ENCODE data around the gene CHST3. TPM values are rescaled to one million over a fixed set of nuclear protein-coding genes. Genes with fewer than 3 reads are reported as not detected.

Gene CHST3
- total and polyA plus RNA-seq, 10 of the 15 experiments (the other 5 are each of a cell fraction or from before 2014, with no cell fraction given): 0.03 to 0.50 (median 0.05) TPM; not detected in 2

DNA sequence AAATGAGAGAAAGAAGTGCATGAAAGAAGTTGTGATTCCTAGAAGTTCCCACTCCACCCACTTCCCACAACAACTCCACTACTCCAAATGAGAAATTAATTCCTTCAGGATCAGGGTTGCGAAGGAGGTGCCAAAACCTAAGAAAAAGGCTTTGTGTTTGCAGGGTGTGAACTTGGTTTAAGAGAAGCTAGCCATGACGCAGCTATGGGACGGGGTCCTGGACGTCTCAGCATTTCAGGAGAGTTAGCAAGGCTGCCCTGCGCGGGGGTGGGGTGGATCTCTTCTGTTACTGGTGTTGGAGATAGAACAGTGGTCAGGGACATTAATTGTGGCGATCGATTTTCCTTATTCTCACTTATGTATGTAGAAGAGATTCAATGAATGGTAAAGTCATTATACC is 61.2 kb downstream of the CHST3 start:
- Histone ChIP-seq H3K36me3 (ENCODE audit: control insufficient read depth in 2 of 2, insufficient read depth in 2 of 2, low read length in 1 of 2) (no peaks in the 10 kb centered on the region), H3K9ac (ENCODE audit: control insufficient read depth, insufficient read depth, low read length) (no peak overlapping the region), H3K79me2 (ENCODE audit: control insufficient read depth, insufficient read depth, low read length) (no peaks in the 10 kb centered on the region), H3K4me1 (ENCODE audit: control insufficient read depth, insufficient read depth, low read length) (no peaks in the 10 kb centered on the region), H4K20me1 (ENCODE audit: control insufficient read depth, insufficient read depth) (no peaks in the 10 kb centered on the region), H3K4me3 (no peak overlapping the region), H3K27me3 (replicated peaks in 1 of 2; ENCODE audit: control insufficient read depth in 2 of 2, insufficient read depth in 2 of 2, low read length in 1 of 2) (peaks cover 0 to 4% of the 10 kb centered on the region in 2 experiments; a peak in 1 of 4 replicates), H3K4me2 (ENCODE audit: control insufficient read depth, insufficient read depth) (no peak overlapping the region), H3K27ac (ENCODE audit: control insufficient read depth, insufficient read depth) (no peak overlapping the region), H3K9me3 (replicated peaks; ENCODE audit: control insufficient read depth, insufficient read depth, low read length) (no peaks in the 10 kb centered on the region), H2AFZ (ENCODE audit: control insufficient read depth, low read depth, low read length) (no peak overlapping the region)
- POLR2A ChIA-PET: no interaction called here
- ATAC-seq: no peak
- TF ChIP-seq HDAC2 (IDR thresholded peaks at IDR 0.05): no peak
- TF ChIP-seq WRNIP1 (IDR thresholded peaks at IDR 0.05; ENCODE audit: borderline replicate concordance, low read depth, low read length): no peak
- TF ChIP-seq, protein P1, sequence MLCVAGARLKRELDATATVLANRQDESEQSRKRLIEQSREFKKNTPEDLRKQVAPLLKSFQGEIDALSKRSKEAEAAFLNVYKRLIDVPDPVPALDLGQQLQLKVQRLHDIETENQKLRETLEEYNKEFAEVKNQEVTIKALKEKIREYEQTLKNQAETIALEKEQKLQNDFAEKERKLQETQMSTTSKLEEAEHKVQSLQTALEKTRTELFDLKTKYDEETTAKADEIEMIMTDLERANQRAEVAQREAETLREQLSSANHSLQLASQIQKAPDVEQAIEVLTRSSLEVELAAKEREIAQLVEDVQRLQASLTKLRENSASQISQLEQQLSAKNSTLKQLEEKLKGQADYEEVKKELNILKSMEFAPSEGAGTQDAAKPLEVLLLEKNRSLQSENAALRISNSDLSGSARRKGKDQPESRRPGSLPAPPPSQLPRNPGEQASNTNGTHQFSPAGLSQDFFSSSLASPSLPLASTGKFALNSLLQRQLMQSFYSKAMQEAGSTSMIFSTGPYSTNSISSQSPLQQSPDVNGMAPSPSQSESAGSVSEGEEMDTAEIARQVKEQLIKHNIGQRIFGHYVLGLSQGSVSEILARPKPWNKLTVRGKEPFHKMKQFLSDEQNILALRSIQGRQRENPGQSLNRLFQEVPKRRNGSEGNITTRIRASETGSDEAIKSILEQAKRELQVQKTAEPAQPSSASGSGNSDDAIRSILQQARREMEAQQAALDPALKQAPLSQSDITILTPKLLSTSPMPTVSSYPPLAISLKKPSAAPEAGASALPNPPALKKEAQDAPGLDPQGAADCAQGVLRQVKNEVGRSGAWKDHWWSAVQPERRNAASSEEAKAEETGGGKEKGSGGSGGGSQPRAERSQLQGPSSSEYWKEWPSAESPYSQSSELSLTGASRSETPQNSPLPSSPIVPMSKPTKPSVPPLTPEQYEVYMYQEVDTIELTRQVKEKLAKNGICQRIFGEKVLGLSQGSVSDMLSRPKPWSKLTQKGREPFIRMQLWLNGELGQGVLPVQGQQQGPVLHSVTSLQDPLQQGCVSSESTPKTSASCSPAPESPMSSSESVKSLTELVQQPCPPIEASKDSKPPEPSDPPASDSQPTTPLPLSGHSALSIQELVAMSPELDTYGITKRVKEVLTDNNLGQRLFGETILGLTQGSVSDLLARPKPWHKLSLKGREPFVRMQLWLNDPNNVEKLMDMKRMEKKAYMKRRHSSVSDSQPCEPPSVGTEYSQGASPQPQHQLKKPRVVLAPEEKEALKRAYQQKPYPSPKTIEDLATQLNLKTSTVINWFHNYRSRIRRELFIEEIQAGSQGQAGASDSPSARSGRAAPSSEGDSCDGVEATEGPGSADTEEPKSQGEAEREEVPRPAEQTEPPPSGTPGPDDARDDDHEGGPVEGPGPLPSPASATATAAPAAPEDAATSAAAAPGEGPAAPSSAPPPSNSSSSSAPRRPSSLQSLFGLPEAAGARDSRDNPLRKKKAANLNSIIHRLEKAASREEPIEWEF (IDR thresholded peaks at IDR 0.05; ENCODE audit: insufficient replicate concordance, low read depth, low read length): no peak
- no peak for TF ChIP-seq RELA (IDR thresholded peaks at IDR 0.05; ENCODE audit: borderline replicate concordance, partially characterized antibody)
- no peak for TF ChIP-seq BCL11A (IDR thresholded peaks at IDR 0.05; ENCODE audit: low read depth, low read length)
- no peak for TF ChIP-seq IKZF1 (conservative IDR thresholded peaks at IDR 0.05)
- TF ChIP-seq JUND (IDR thresholded peaks at IDR 0.05; ENCODE audit: low read depth, low read length): no peak
- no peak for TF ChIP-seq HDGF (IDR thresholded peaks at IDR 0.05)
- TF ChIP-seq SMARCA5 (IDR thresholded peaks at IDR 0.05): no peak
- TF ChIP-seq, protein P2, sequence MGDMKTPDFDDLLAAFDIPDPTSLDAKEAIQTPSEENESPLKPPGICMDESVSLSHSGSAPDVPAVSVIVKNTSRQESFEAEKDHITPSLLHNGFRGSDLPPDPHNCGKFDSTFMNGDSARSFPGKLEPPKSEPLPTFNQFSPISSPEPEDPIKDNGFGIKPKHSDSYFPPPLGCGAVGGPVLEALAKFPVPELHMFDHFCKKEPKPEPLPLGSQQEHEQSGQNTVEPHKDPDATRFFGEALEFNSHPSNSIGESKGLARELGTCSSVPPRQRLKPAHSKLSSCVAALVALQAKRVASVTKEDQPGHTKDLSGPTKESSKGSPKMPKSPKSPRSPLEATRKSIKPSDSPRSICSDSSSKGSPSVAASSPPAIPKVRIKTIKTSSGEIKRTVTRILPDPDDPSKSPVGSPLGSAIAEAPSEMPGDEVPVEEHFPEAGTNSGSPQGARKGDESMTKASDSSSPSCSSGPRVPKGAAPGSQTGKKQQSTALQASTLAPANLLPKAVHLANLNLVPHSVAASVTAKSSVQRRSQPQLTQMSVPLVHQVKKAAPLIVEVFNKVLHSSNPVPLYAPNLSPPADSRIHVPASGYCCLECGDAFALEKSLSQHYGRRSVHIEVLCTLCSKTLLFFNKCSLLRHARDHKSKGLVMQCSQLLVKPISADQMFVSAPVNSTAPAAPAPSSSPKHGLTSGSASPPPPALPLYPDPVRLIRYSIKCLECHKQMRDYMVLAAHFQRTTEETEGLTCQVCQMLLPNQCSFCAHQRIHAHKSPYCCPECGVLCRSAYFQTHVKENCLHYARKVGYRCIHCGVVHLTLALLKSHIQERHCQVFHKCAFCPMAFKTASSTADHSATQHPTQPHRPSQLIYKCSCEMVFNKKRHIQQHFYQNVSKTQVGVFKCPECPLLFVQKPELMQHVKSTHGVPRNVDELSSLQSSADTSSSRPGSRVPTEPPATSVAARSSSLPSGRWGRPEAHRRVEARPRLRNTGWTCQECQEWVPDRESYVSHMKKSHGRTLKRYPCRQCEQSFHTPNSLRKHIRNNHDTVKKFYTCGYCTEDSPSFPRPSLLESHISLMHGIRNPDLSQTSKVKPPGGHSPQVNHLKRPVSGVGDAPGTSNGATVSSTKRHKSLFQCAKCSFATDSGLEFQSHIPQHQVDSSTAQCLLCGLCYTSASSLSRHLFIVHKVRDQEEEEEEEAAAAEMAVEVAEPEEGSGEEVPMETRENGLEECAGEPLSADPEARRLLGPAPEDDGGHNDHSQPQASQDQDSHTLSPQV (IDR thresholded peaks at IDR 0.05): no peak
- SMC1A ChIA-PET (ENCODE audit: uncharacterized antibody, unreplicated experiment): interaction anchor here (1.5 kb wide), 1 partner anchor 66 kb away, joined by 4 read pairs; no protein-coding TSS in a partner anchor
- intact Hi-C loops (cut with micrococcal nuclease; ENCODE audit: unreplicated experiment): no loop called here
- WGBS (ENCODE audit: insufficient coverage, insufficient replicate concordance, low lambda C conversion rate, missing lambda C conversion rate): 39% methylated on average over 8 of the region's 8 CpGs
- no peak for DNase-seq (ENCODE audit: low read depth, low spot score)
- CTCF ChIA-PET: interaction anchor here (1.2 kb wide), 1 partner anchor 23 kb away, joined by 3 read pairs; no protein-coding TSS in a partner anchor
- BruUV-seq (replicated peaks): no TSS peak
- FAIRE-seq: no peak
- RAD21 ChIA-PET (ENCODE audit: unreplicated experiment): no interaction called here
- in situ Hi-C loops (cut with MboI): no loop called here

Data from GM12878 (cell line).